PC-3 (cell line): ENCODE results near the gene RBL1. TPM values are rescaled to one million over a fixed set of nuclear protein-coding genes. Genes with fewer than 3 reads are reported as not detected.

ENCODE experiments used
- ATAC-seq: fragments of 200-7000 bp; cut with Tn5 transposase; 2 replicates; pipeline ENCODE4 v1.9.1; 2020; ENCODE audit warnings: mild to moderate bottlenecking, moderate library complexity
- BruUV-seq: library from RNA; stranded (reverse); fragments of 400-500 nt; replicated peaks from 2 replicates; lab custom pipeline; 2021; lab: Mats Ljungman, UMichigan
- CTCF ChIA-PET: fragments of 300-600 bp; sonication (Branson Sonifier 250); formaldehyde crosslinking; loops from one replicate; lab custom pipeline; 2022; ENCODE audit warnings: antibody characterized with exemption; lab: Charles Lee
- POLR2A ChIA-PET: fragments of 300-600 bp; sonication (Branson Sonifier 250); formaldehyde crosslinking; loops from one replicate; lab custom pipeline; 2022; ENCODE audit warnings: antibody characterized with exemption; ENCODE audit not compliant: unreplicated experiment; lab: Charles Lee
- DNase-seq: peaks from one replicate; pipeline ENCODE4 v3.0.0-alpha.2; 2015
- H2AFZ ChIP-seq: fragments of 300-600 bp; sonication (generic); 2 replicates; pipeline ENCODE4 v1.6.0; 2016; ENCODE audit warnings: antibody characterized with exemption, low read length
- H3F3A ChIP-seq: fragments of 300-600 bp; sonication (generic); one replicate; pipeline ENCODE4 v1.6.0; 2017; ENCODE audit warnings: antibody characterized with exemption, low read length, control low read depth, mild to moderate bottlenecking; ENCODE audit not compliant: unreplicated experiment
- H3K27ac ChIP-seq: fragments of 300-600 bp; sonication (generic); 2 replicates; pipeline ENCODE4 v1.5.1; 2016; ENCODE audit warnings: mild to moderate bottlenecking, low read length
- H3K27me3 ChIP-seq: fragments of 300-600 bp; sonication (generic); 2 replicates; pipeline ENCODE4 v1.6.1; 2016; ENCODE audit warnings: low read length, mixed read lengths
- H3K36me3 ChIP-seq: fragments of 300-600 bp; sonication (generic); 2 replicates; pipeline ENCODE4 v1.6.1; 2016; ENCODE audit warnings: low read depth, mixed run types, low read length, mixed read lengths
- H3K4me1 ChIP-seq: fragments of 300-600 bp; sonication (generic); 2 replicates; pipeline ENCODE4 v1.5.1; 2016; ENCODE audit warnings: low read length; ENCODE audit not compliant: insufficient read depth
- H3K4me2 ChIP-seq: fragments of 300-600 bp; sonication (generic); 2 replicates; pipeline ENCODE4 v1.6.0; 2016; ENCODE audit warnings: low read length
- H3K4me3 ChIP-seq: fragments of 300-600 bp; sonication (generic); 2 replicates; pipeline ENCODE4 v1.5.1; 2016; ENCODE audit warnings: mild to moderate bottlenecking, low read length, mixed read lengths
- H3K79me2 ChIP-seq: fragments of 300-600 bp; sonication (generic); 2 replicates; pipeline ENCODE4 v1.6.1; 2017; ENCODE audit warnings: low read length, mixed read lengths
- H3K9ac ChIP-seq: fragments of 300-600 bp; sonication (generic); 2 replicates; pipeline ENCODE4 v1.6.0; 2016; ENCODE audit warnings: mild to moderate bottlenecking, low read length
- H3K9me2 ChIP-seq: fragments of 300-600 bp; sonication (generic); replicated peaks from 2 replicates; pipeline ENCODE4 v1.6.1; 2016; ENCODE audit warnings: mixed run types, low read length, mixed read lengths
- H3K9me3 ChIP-seq: fragments of 300-600 bp; sonication (generic); 2 replicates; pipeline ENCODE4 v1.6.1; 2016; ENCODE audit warnings: low read length, mixed read lengths
- H4K20me1 ChIP-seq: fragments of 300-600 bp; sonication (generic); 2 replicates; pipeline ENCODE4 v1.6.1; 2016; ENCODE audit warnings: low read length, mixed read lengths
- CTCF ChIP-seq: fragments of 300-600 bp; sonication (generic); conservative IDR thresholded peaks from 2 replicates; pipeline ENCODE4 v1.5.1; 2017; ENCODE audit warnings: antibody characterized with exemption, low read depth, mild to moderate bottlenecking, low read length
- EZH2 ChIP-seq: fragments of 300-600 bp; sonication (generic); IDR thresholded peaks from one replicate; pipeline ENCODE4 v1.6.1; 2017; ENCODE audit warnings: antibody characterized with exemption, mild to moderate bottlenecking, low read length; ENCODE audit not compliant: unreplicated experiment
- EZH2phosphoT487 ChIP-seq: fragments of 300-600 bp; sonication (generic); IDR thresholded peaks from 2 replicates; pipeline ENCODE4 v1.6.1; 2018; ENCODE audit warnings: mild to moderate bottlenecking, antibody characterized with exemption, low read length, borderline replicate concordance
- intact Hi-C: fragments of 100-400 bp; cut with micrococcal nuclease; formaldehyde crosslinking; loops from 2 replicates; pipeline ENCODE4 v1.9.0; 2023
- total RNA-seq: library from RNA; depleted of rRNA; stranded (reverse); fragments of >200 nt; gene quantifications from 2 replicates; pipeline ENCODE4 v1.2.3, GENCODE V29; 2014

Gene RBL1
- total RNA-seq, 1 experiment from 2014 or later: 41.1 TPM

GRCh38 chr20:36959242-36959641, 136.6 kb downstream of the RBL1 start:
- peaks cover 2% of the 10 kb centered on the region; the same call in 1 of the 2 replicates for H3K36me3 ChIP-seq
- no peak overlapping the region for H2AFZ ChIP-seq
- H3K9me2 ChIP-seq: no peaks in the 10 kb centered on the region
- H3F3A ChIP-seq: no peaks in the 10 kb centered on the region
- no peaks in the 10 kb centered on the region for H4K20me1 ChIP-seq
- ATAC-seq (no peak), DNase-seq (no peak)
- TF ChIP-seq EZH2phosphoT487 (no peak), EZH2 (no peak), CTCF (no peak)
- H3K4me1 ChIP-seq: no peaks in the 10 kb centered on the region
- no peaks in the 10 kb centered on the region for H3K79me2 ChIP-seq
- H3K9me3 ChIP-seq: peaks cover 6% of the 10 kb centered on the region; the same call in 1 of the 2 replicates
- ChIA-PET POLR2A (no interaction called here), CTCF (no interaction called here)
- no peaks in the 10 kb centered on the region for H3K27me3 ChIP-seq
- H3K4me3 ChIP-seq: no peak overlapping the region
- H3K27ac ChIP-seq: no peak overlapping the region
- no TSS peak for BruUV-seq
- H3K4me2 ChIP-seq: no peak overlapping the region
- no peak overlapping the region for H3K9ac ChIP-seq
- intact Hi-C loops: no loop called here

DNA sequence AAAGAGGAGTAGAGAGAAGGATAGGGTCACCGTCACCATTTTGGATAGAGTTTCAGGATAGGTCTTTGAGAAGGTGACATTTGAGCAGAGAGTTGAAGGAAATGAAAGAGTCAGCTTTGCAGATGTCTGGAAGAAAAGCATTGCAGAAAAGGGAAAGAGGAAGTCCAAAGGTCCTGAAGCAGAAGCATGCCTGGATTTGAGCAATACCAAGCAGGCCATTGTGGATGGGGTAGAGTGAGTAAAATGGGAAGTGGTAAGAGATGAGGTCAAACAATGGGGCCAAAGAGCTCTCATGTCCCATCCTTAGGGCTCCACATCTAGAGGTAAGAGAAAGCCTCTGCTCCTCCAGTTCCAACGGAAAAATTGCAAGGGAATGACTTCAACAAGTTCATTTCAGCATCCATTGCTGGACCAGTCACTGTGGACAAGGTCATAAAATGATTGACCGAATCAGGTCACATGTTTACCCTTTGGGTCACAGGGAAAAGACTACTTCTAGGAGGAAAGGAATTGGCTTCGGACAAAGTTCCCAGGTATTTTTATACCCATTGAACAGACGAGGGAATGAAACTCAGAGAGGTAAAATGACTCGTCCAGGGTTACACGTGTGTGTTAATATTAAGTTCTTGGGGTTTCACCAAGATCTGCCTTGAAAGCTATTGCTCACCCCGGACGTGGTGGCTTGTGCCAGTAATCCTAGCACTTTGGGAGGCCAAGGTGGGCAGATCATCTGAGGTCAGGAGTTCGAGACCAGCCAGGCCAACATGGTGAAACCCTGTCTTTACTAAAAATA, 137.7 kb downstream of the RBL1 start:
- CTCF ChIA-PET: no interaction called here
- Histone ChIP-seq H3K79me2 (no peaks in the 10 kb centered on the region), H3K27me3 (no peaks in the 10 kb centered on the region), H3K36me3 (peaks cover 2% of the 10 kb centered on the region; the same call in 1 of the 2 replicates), H3K4me1 (no peaks in the 10 kb centered on the region), H3K27ac (no peak overlapping the region), H3K9me2 (no peaks in the 10 kb centered on the region), H3F3A (no peaks in the 10 kb centered on the region), H3K4me3 (no peak overlapping the region), H4K20me1 (no peaks in the 10 kb centered on the region), H3K9ac (no peak overlapping the region), H3K9me3 (peaks cover 5% of the 10 kb centered on the region; the same call in 1 of the 2 replicates), H3K4me2 (no peak overlapping the region), H2AFZ (no peak overlapping the region)
- intact Hi-C loops: no loop called here
- no peak for ATAC-seq
- no TSS peak for BruUV-seq
- POLR2A ChIA-PET: no interaction called here
- no peak for DNase-seq
- TF ChIP-seq CTCF: no peak
- TF ChIP-seq EZH2phosphoT487: no peak
- TF ChIP-seq EZH2: no peak

DNA sequence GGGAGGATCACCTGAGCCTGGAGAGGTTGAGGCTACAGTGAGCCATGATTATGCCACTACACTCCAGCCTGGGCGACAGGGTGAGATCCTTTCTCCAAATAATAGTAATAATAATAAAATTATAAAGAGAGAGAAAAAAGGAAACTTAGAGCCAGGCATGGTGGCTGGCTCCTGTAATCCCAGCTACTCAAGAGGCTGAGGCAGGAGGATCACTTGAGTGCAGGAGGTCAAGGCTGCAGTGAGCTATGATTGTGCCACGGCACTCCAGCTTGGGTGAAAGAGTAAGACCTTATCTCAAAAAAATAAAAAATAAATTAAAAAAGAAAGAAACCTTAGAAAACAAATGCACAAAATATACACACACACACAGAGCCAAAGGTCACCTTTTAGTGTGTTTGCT, 139.1 kb downstream of the RBL1 start:
- POLR2A ChIA-PET: no interaction called here
- no TSS peak for BruUV-seq
- no peak for TF ChIP-seq CTCF
- TF ChIP-seq EZH2: no peak
- no peak for TF ChIP-seq EZH2phosphoT487
- no peak overlapping the region for H3K4me2 ChIP-seq
- no peaks in the 10 kb centered on the region for H3K27me3 ChIP-seq
- H3K27ac ChIP-seq: no peak overlapping the region
- DNase-seq: no peak
- no peaks in the 10 kb centered on the region for H3K9me3 ChIP-seq
- no peaks in the 10 kb centered on the region for H3F3A ChIP-seq
- intact Hi-C loops: no loop called here
- peaks cover 5% of the 10 kb centered on the region; the same call in 1 of the 2 replicates for H3K4me1 ChIP-seq
- CTCF ChIA-PET: interaction anchor here (0.6 kb wide), 1 partner anchor 35 kb away, joined by 3 read pairs; no protein-coding TSS in a partner anchor
- H3K36me3 ChIP-seq: no peaks in the 10 kb centered on the region
- ATAC-seq: no peak
- no peak overlapping the region for H2AFZ ChIP-seq
- no peaks in the 10 kb centered on the region for H4K20me1 ChIP-seq
- no peak overlapping the region for H3K9ac ChIP-seq
- H3K79me2 ChIP-seq: no peaks in the 10 kb centered on the region
- no peak overlapping the region for H3K4me3 ChIP-seq
- H3K9me2 ChIP-seq: no peaks in the 10 kb centered on the region
